Left forelimb (tissue), 1 donor: ENCODE results near the gene SRP9.
A peak's percentile ranks its signal among the peaks of the same experiment; 100 is the strongest.
"Not testable (repeated sequence)": the region's sequence is repeated elsewhere in the genome, so short reads cannot be mapped to it uniquely, and the experiment has no call there.

Experiments used
- DNase-seq: peaks from one replicate; pipeline ENCODE4 v3.0.0-alpha.2; 2018; ENCODE audit warnings: low spot score

SRP9 gene

GRCh38 chr1:225776294-225776693, 1.3 kb upstream of the SRP9 start:
- no peak for DNase-seq

- no peak for DNase-seq
These were observed 506 bp upstream of the SRP9 start for GRCh38 chr1:225777058-225777582.

- DNase-seq: no peak
These were observed 677 bp downstream of the SRP9 start for GRCh38 chr1:225778337-225778669.

GRCh38 chr1:225779165-225779564, 1.5 kb downstream of the SRP9 start:
- not testable (repeated sequence) for DNase-seq

- no peak for DNase-seq
These were observed 2.5 kb downstream of the SRP9 start for GRCh38 chr1:225780134-225780533.

GRCh38 chr1:225780630-225781029, 3.0 kb downstream of the SRP9 start:
- DNase-seq: no peak

- DNase-seq: not testable (repeated sequence)
These were observed 11.5 kb downstream of the SRP9 start for GRCh38 chr1:225789142-225789541.

- DNase-seq: no peak
These were observed 17.3 kb downstream of the SRP9 start for GRCh38 chr1:225794954-225795353.

- not testable (repeated sequence) for DNase-seq
These were observed 18.5 kb downstream of the SRP9 start for GRCh38 chr1:225796097-225796496.

GRCh38 chr1:225801146-225801545, 23.5 kb downstream of the SRP9 start:
- not testable (repeated sequence) for DNase-seq

GRCh38 chr1:225806249-225806648, 28.6 kb downstream of the SRP9 start:
- no peak for DNase-seq

- not testable (repeated sequence) for DNase-seq
These were observed 29.1 kb downstream of the SRP9 start for GRCh38 chr1:225806736-225807135.

GRCh38 chr1:225808136-225808535, 30.5 kb downstream of the SRP9 start:
- DNase-seq: no peak

GRCh38 chr1:225809842-225810578, 32.4 kb downstream of the SRP9 start, which contains the start of gene EPHX1:
Gene EPHX1 (plus strand): TSS chr1:225810124. CDS start chr1:225828730, 18,606 bp downstream.
- peak; percentile 93 for DNase-seq

GRCh38 chr1:225810579-225811538, 33.2 kb downstream of the SRP9 start:
- DNase-seq: not testable (repeated sequence)

- no peak for DNase-seq
These were observed 34.2 kb downstream of the SRP9 start for GRCh38 chr1:225811622-225812487.

- no peak for DNase-seq
These were observed 35.0 kb downstream of the SRP9 start for GRCh38 chr1:225812488-225813213.

- no peak for DNase-seq
These were observed 35.8 kb downstream of the SRP9 start for GRCh38 chr1:225813214-225813964.

- DNase-seq: no peak
These were observed 36.8 kb downstream of the SRP9 start for GRCh38 chr1:225814381-225814780.

- DNase-seq: not testable (repeated sequence)
These were observed 37.5 kb downstream of the SRP9 start for GRCh38 chr1:225815090-225815489.
